Measurements from ENCODE around the gene ASB15. TPM values are rescaled to one million over a fixed set of nuclear protein-coding genes. Genes with fewer than 3 reads are reported as not detected.
A peak's percentile ranks its signal among the peaks of the same experiment; 100 is the strongest.
"Not testable (repeated sequence)": the region's sequence is repeated elsewhere in the genome, so short reads cannot be mapped to it uniquely, and the experiment has no call there.

Gene ASB15
- total and polyA plus RNA-seq, 4 donors: 0.08 TPM; not detected in 3

- no peaks in the 10 kb centered on the region for H3K27me3 ChIP-seq (ENCODE audit: control insufficient read depth, insufficient read depth, low read length)
- no peak overlapping the region for H3K4me3 ChIP-seq (ENCODE audit: low read depth, low read length)
- no peaks in the 10 kb centered on the region for H3K9me3 ChIP-seq (ENCODE audit: control insufficient read depth, insufficient read depth, low read length)
- H3K27ac ChIP-seq (ENCODE audit: low read depth, low read length): no peak overlapping the region
- WGBS (ENCODE audit: insufficient coverage): no CpG with 5 or more reads among the region's 1 CpG
- no peaks in the 10 kb centered on the region for H3K36me3 ChIP-seq (ENCODE audit: control insufficient read depth, insufficient read depth, low read length)
- H3K4me1 ChIP-seq (ENCODE audit: control insufficient read depth, insufficient read depth, low read length): no peaks in the 10 kb centered on the region
- no peak for DNase-seq (ENCODE audit: low read depth in 4 of 6, low spot score in 6 of 6)
Measured at GRCh38 chr7:123629281-123629680, 27.7 kb downstream of the ASB15 start.

- 67% methylated on average over 1 of the region's 2 CpGs for WGBS (ENCODE audit: insufficient coverage)
- H3K4me3 ChIP-seq (ENCODE audit: low read depth, low read length): no peak overlapping the region
- no peaks in the 10 kb centered on the region for H3K27me3 ChIP-seq (ENCODE audit: control insufficient read depth, insufficient read depth, low read length)
- H3K27ac ChIP-seq (ENCODE audit: low read depth, low read length): no peak overlapping the region
- H3K9me3 ChIP-seq (ENCODE audit: control insufficient read depth, insufficient read depth, low read length): no peaks in the 10 kb centered on the region
- no peak for DNase-seq (ENCODE audit: low read depth in 4 of 6, low spot score in 6 of 6)
- H3K4me1 ChIP-seq (ENCODE audit: control insufficient read depth, insufficient read depth, low read length): no peaks in the 10 kb centered on the region
- no peaks in the 10 kb centered on the region for H3K36me3 ChIP-seq (ENCODE audit: control insufficient read depth, insufficient read depth, low read length)
Measured at GRCh38 chr7:123632808-123633207, 31.2 kb downstream of the ASB15 start.

GRCh38 chr7:123633553-123633952, 31.9 kb downstream of the ASB15 start:
- H3K27me3 ChIP-seq (ENCODE audit: control insufficient read depth, insufficient read depth, low read length): no peaks in the 10 kb centered on the region
- H3K4me3 ChIP-seq (ENCODE audit: low read depth, low read length): no peak overlapping the region
- WGBS (ENCODE audit: insufficient coverage): 100% methylated on average over 1 of the region's 7 CpGs
- H3K4me1 ChIP-seq (ENCODE audit: control insufficient read depth, insufficient read depth, low read length): no peaks in the 10 kb centered on the region
- H3K27ac ChIP-seq (ENCODE audit: low read depth, low read length): no peak overlapping the region
- DNase-seq (ENCODE audit: low read depth in 4 of 6, low spot score in 6 of 6): no peak
- H3K9me3 ChIP-seq (ENCODE audit: control insufficient read depth, insufficient read depth, low read length): no peaks in the 10 kb centered on the region
- no peaks in the 10 kb centered on the region for H3K36me3 ChIP-seq (ENCODE audit: control insufficient read depth, insufficient read depth, low read length)

GRCh38 chr7:123634011-123634573, 32.5 kb downstream of the ASB15 start:
- not testable (repeated sequence) for H3K27me3 ChIP-seq (ENCODE audit: control insufficient read depth, insufficient read depth, low read length); DNase-seq (ENCODE audit: low read depth in 4 of 6, low spot score in 6 of 6); H3K4me3 ChIP-seq (ENCODE audit: low read depth, low read length); H3K36me3 ChIP-seq (ENCODE audit: control insufficient read depth, insufficient read depth, low read length); H3K4me1 ChIP-seq (ENCODE audit: control insufficient read depth, insufficient read depth, low read length); H3K27ac ChIP-seq (ENCODE audit: low read depth, low read length); H3K9me3 ChIP-seq (ENCODE audit: control insufficient read depth, insufficient read depth, low read length)
- WGBS (ENCODE audit: insufficient coverage): no CpG with 5 or more reads among the region's 2 CpGs

- DNase-seq (ENCODE audit: low read depth in 4 of 6, low spot score in 6 of 6): peak in 3 of 6 donors; percentile 12 to 71 (median 25)
- Histone ChIP-seq H3K27me3 (ENCODE audit: control insufficient read depth, insufficient read depth, low read length) (no peaks in the 10 kb centered on the region), H3K4me1 (ENCODE audit: control insufficient read depth, insufficient read depth, low read length) (no peaks in the 10 kb centered on the region), H3K36me3 (ENCODE audit: control insufficient read depth, insufficient read depth, low read length) (no peaks in the 10 kb centered on the region), H3K4me3 (ENCODE audit: low read depth, low read length) (no peak overlapping the region), H3K27ac (ENCODE audit: low read depth, low read length) (no peak overlapping the region), H3K9me3 (ENCODE audit: control insufficient read depth, insufficient read depth, low read length) (no peaks in the 10 kb centered on the region)
- WGBS (ENCODE audit: insufficient coverage): no CpG with 5 or more reads among the region's 4 CpGs
Measured at GRCh38 chr7:123635551-123636359, 34.1 kb downstream of the ASB15 start.

GRCh38 chr7:123637203-123637602, 35.6 kb downstream of the ASB15 start:
- H3K27me3 ChIP-seq (ENCODE audit: control insufficient read depth, insufficient read depth, low read length): no peaks in the 10 kb centered on the region
- DNase-seq (ENCODE audit: low read depth in 4 of 6, low spot score in 6 of 6): no peak
- no peaks in the 10 kb centered on the region for H3K36me3 ChIP-seq (ENCODE audit: control insufficient read depth, insufficient read depth, low read length)
- H3K4me1 ChIP-seq (ENCODE audit: control insufficient read depth, insufficient read depth, low read length): no peaks in the 10 kb centered on the region
- no peaks in the 10 kb centered on the region for H3K9me3 ChIP-seq (ENCODE audit: control insufficient read depth, insufficient read depth, low read length)
- H3K27ac ChIP-seq (ENCODE audit: low read depth, low read length): no peak overlapping the region
- WGBS (ENCODE audit: insufficient coverage): 48% methylated on average over 3 of the region's 3 CpGs
- no peak overlapping the region for H3K4me3 ChIP-seq (ENCODE audit: low read depth, low read length)

- WGBS (ENCODE audit: insufficient coverage): 88% methylated on average over 1 of the region's 2 CpGs
- no peak for DNase-seq (ENCODE audit: low read depth in 4 of 6, low spot score in 6 of 6)
- Histone ChIP-seq H3K36me3 (ENCODE audit: control insufficient read depth, insufficient read depth, low read length) (no peaks in the 10 kb centered on the region), H3K27ac (ENCODE audit: low read depth, low read length) (no peak overlapping the region), H3K4me3 (ENCODE audit: low read depth, low read length) (no peak overlapping the region), H3K4me1 (ENCODE audit: control insufficient read depth, insufficient read depth, low read length) (no peaks in the 10 kb centered on the region), H3K27me3 (ENCODE audit: control insufficient read depth, insufficient read depth, low read length) (no peaks in the 10 kb centered on the region), H3K9me3 (ENCODE audit: control insufficient read depth, insufficient read depth, low read length) (no peaks in the 10 kb centered on the region)
Measured at GRCh38 chr7:123637878-123638277, 36.3 kb downstream of the ASB15 start.

- no peaks in the 10 kb centered on the region for H3K9me3 ChIP-seq (ENCODE audit: control insufficient read depth, insufficient read depth, low read length)
- H3K27me3 ChIP-seq (ENCODE audit: control insufficient read depth, insufficient read depth, low read length): no peaks in the 10 kb centered on the region
- no CpG with 5 or more reads among the region's 2 CpGs for WGBS (ENCODE audit: insufficient coverage)
- no peaks in the 10 kb centered on the region for H3K4me1 ChIP-seq (ENCODE audit: control insufficient read depth, insufficient read depth, low read length)
- H3K36me3 ChIP-seq (ENCODE audit: control insufficient read depth, insufficient read depth, low read length): no peaks in the 10 kb centered on the region
- no peak overlapping the region for H3K27ac ChIP-seq (ENCODE audit: low read depth, low read length)
- DNase-seq (ENCODE audit: low read depth in 4 of 6, low spot score in 6 of 6): peak in 1 of 6 donors; percentile 58
- H3K4me3 ChIP-seq (ENCODE audit: low read depth, low read length): no peak overlapping the region
Measured at GRCh38 chr7:123639631-123640030, 38.0 kb downstream of the ASB15 start.

- DNase-seq (ENCODE audit: low read depth in 4 of 6, low spot score in 6 of 6): no peak
Measured at GRCh38 chr7:123640583-123640982, 39.0 kb downstream of the ASB15 start.

GRCh38 chr7:123641901-123642300, 40.3 kb downstream of the ASB15 start:
- H3K4me3 ChIP-seq (ENCODE audit: low read depth, low read length): no peak overlapping the region
- 85% methylated on average over 4 of the region's 5 CpGs for WGBS (ENCODE audit: insufficient coverage)
- H3K9me3 ChIP-seq (ENCODE audit: control insufficient read depth, insufficient read depth, low read length): no peaks in the 10 kb centered on the region
- no peaks in the 10 kb centered on the region for H3K4me1 ChIP-seq (ENCODE audit: control insufficient read depth, insufficient read depth, low read length)
- no peaks in the 10 kb centered on the region for H3K27me3 ChIP-seq (ENCODE audit: control insufficient read depth, insufficient read depth, low read length)
- no peaks in the 10 kb centered on the region for H3K36me3 ChIP-seq (ENCODE audit: control insufficient read depth, insufficient read depth, low read length)
- H3K27ac ChIP-seq (ENCODE audit: low read depth, low read length): no peak overlapping the region
- no peak for DNase-seq (ENCODE audit: low read depth in 4 of 6, low spot score in 6 of 6)

More at GRCh38 chr7:123640583-123640982, 39.0 kb downstream of the ASB15 start:
- no peak overlapping the region for H3K4me3 ChIP-seq (ENCODE audit: low read depth, low read length)
- no peaks in the 10 kb centered on the region for H3K4me1 ChIP-seq (ENCODE audit: control insufficient read depth, insufficient read depth, low read length)
- no peak overlapping the region for H3K27ac ChIP-seq (ENCODE audit: low read depth, low read length)
- H3K27me3 ChIP-seq (ENCODE audit: control insufficient read depth, insufficient read depth, low read length): no peaks in the 10 kb centered on the region
- H3K36me3 ChIP-seq (ENCODE audit: control insufficient read depth, insufficient read depth, low read length): no peaks in the 10 kb centered on the region
- no peaks in the 10 kb centered on the region for H3K9me3 ChIP-seq (ENCODE audit: control insufficient read depth, insufficient read depth, low read length)

Data from spinal cord (tissue), 10 donors.